Keratinocyte (primary cell): ENCODE results near the gene RAB5IF. TPM values are rescaled to one million over a fixed set of nuclear protein-coding genes. Genes with fewer than 3 reads are reported as not detected.

ENCODE experiments used
- DNase-seq: peaks from one replicate; pipeline ENCODE4 v3.0.0-alpha.2; 2011; ENCODE audit warnings: low read depth, missing footprints, low spot score
- FAIRE-seq: peaks from 2 replicates; lab custom pipeline; 2011; peaks lifted over from hg19 to GRCh38; lab: Jason Lieb, UNC
- H2AFZ ChIP-seq: 2 replicates; pipeline ENCODE4 v1.6.0; 2012; ENCODE audit warnings: low read length, control low read depth, inconsistent platforms; ENCODE audit not compliant: control insufficient read depth
- H3K27ac ChIP-seq: 2 replicates; pipeline ENCODE4 v1.5.1; 2011; ENCODE audit warnings: low read length; ENCODE audit not compliant: control insufficient read depth, insufficient read depth
- H3K27me3 ChIP-seq: 3 replicates; pipeline ENCODE4 v1.6.0; 2011; ENCODE audit warnings: low read length; ENCODE audit not compliant: control insufficient read depth, insufficient read depth; ENCODE audit errors: extremely low read depth
- H3K36me3 ChIP-seq, 2 experiments: 2 replicates in 1 of 2; 3 replicates in 1 of 2; pipeline ENCODE4 v1.5.1; 2011; ENCODE audit warnings: low read length in 2 of 2, mild to moderate bottlenecking in 1 of 2; ENCODE audit not compliant: control insufficient read depth in 2 of 2, insufficient read depth in 2 of 2; ENCODE audit errors: extremely low read depth in 1 of 2
- H3K4me1 ChIP-seq: 3 replicates; pipeline ENCODE4 v1.5.1; 2011; ENCODE audit warnings: low read length; ENCODE audit not compliant: control insufficient read depth, insufficient read depth; ENCODE audit errors: extremely low read depth
- H3K4me2 ChIP-seq: 3 replicates; pipeline ENCODE4 v1.6.0; 2011; ENCODE audit warnings: low read depth, low read length; ENCODE audit not compliant: control insufficient read depth, insufficient read depth; ENCODE audit errors: extremely low read depth
- H3K4me3 ChIP-seq, 3 experiments: fragments of 200-600 bp in 1 of 3; sonication (generic) in 1 of 3; 2 replicates in 2 of 3; 3 replicates in 1 of 3; pipeline ENCODE4 v1.5.1; 2011 to 2016; ENCODE audit warnings: low read length in 3 of 3, mild to moderate bottlenecking in 3 of 3, control low read depth in 2 of 3, inconsistent platforms in 1 of 3, low read depth in 1 of 3, mixed read lengths in 1 of 3, mixed run types in 1 of 3, moderate library complexity in 1 of 3; ENCODE audit not compliant: control insufficient read depth in 2 of 3, insufficient read depth in 2 of 3; ENCODE audit errors: extremely low read depth in 1 of 3
- H3K79me2 ChIP-seq: 2 replicates; pipeline ENCODE4 v1.6.0; 2012; ENCODE audit warnings: low read length; ENCODE audit not compliant: control insufficient read depth, insufficient read depth
- H3K9ac ChIP-seq: 3 replicates; pipeline ENCODE4 v1.6.0; 2011; ENCODE audit warnings: low read length; ENCODE audit not compliant: control insufficient read depth, insufficient read depth; ENCODE audit errors: extremely low read depth
- H3K9me1 ChIP-seq: 3 replicates; pipeline ENCODE4 v1.6.0; 2011; ENCODE audit warnings: low read length; ENCODE audit not compliant: control insufficient read depth, insufficient read depth; ENCODE audit errors: extremely low read depth
- H3K9me3 ChIP-seq: 2 replicates; pipeline ENCODE4 v1.5.1; 2012; ENCODE audit warnings: low read depth, low read length; ENCODE audit not compliant: control insufficient read depth
- H4K20me1 ChIP-seq: 3 replicates; pipeline ENCODE4 v1.6.0; 2011; ENCODE audit warnings: low read length; ENCODE audit not compliant: control insufficient read depth, insufficient read depth; ENCODE audit errors: extremely low read depth
- EZH2 ChIP-seq: IDR thresholded peaks from one replicate; pipeline ENCODE4 v1.6.1; 2012; ENCODE audit warnings: inconsistent platforms, mild to moderate bottlenecking, low read length, moderate library complexity
- dilution Hi-C: fragments of 300-500 bp; cut with MboI; formaldehyde crosslinking; loops from one replicate; pipeline ENCODE4 v1.7.0; 2020; ENCODE audit warnings: low sequenced_read_pairs; ENCODE audit not compliant: extremely low pct_ligation_motif_present
- polyA plus RNA-seq, 5 experiments: library from polyadenylated mRNA; depleted of rRNA in 3 of 5; stranded (reverse) in 3 of 5; stranded (forward) in 1 of 5; unstranded in 1 of 5; fragments of >200 nt; gene quantifications; 1 replicate in 1 of 5; 2 replicates in 3 of 5; 3 replicates in 1 of 5; pipeline versions ENCODE4 v1.2.1 to v1.2.3, GENCODE V29; 2011 to 2012; ENCODE audit warnings: missing spikeins in 2 of 5, low read depth in 1 of 5, low replicate concordance in 1 of 5
- TF ChIP-seq, protein P1 (sequence below), 3 experiments: IDR thresholded peaks in 1 of 3; conservative IDR thresholded peaks in 1 of 3; optimal IDR thresholded peaks in 1 of 3; 2 replicates in 2 of 3; 3 replicates in 1 of 3; pipeline versions ENCODE3 to v1.5.1; 2011; ENCODE audit warnings: low read length in 3 of 3, mild to moderate bottlenecking in 3 of 3, moderate library complexity in 2 of 3, control low read depth in 1 of 3, inconsistent platforms in 1 of 3; ENCODE audit not compliant: insufficient read depth in 2 of 3; ENCODE audit errors: extremely low read depth in 1 of 3

The RAB5IF gene
- polyA plus RNA-seq, 1 donor (not counting 4 experiments of a cell fraction or from before 2014, with no cell fraction given) = 188 TPM

DNA sequence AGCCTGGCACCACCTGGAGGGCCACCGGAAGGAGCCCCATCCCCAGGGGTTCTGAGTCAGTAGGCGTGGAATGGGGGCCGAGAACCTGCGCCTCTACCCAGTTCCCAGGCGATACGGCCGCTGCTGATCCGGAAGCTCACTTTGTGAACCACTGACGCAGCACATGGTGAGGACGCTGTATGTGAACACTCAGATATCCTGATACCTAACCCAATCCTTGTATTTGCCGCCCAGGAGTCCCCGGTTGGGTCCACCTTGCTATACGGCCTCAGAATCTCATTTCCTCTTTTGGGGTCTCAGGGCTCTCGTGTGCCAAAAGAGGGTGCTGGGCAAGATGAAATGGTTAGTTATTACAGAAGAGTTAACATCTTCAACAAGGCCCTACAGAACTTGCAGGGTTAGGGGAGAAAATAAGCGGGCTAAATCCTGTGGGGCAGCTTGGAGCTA is 604 bp upstream of the RAB5IF start:
- Histone ChIP-seq H3K4me1 (peaks cover 19% of the 10 kb centered on the region), H3K4me2 (peak overlapping the region; percentile 87), H2AFZ (peak overlapping the region; percentile 97), H3K27ac (peak overlapping the region; percentile 67), H4K20me1 (peaks cover 3% of the 10 kb centered on the region), H3K4me3 (peak overlapping the region in 1 of 3 experiments; percentile 79), H3K9me3 (no peaks in the 10 kb centered on the region), H3K9me1 (no peaks in the 10 kb centered on the region), H3K36me3 (peaks cover 14 to 17% of the 10 kb centered on the region in 2 experiments), H3K79me2 (peaks cover 34% of the 10 kb centered on the region), H3K27me3 (no peaks in the 10 kb centered on the region), H3K9ac (peak overlapping the region; percentile 83)
- no peak for TF ChIP-seq EZH2
- TF ChIP-seq, protein P1, sequence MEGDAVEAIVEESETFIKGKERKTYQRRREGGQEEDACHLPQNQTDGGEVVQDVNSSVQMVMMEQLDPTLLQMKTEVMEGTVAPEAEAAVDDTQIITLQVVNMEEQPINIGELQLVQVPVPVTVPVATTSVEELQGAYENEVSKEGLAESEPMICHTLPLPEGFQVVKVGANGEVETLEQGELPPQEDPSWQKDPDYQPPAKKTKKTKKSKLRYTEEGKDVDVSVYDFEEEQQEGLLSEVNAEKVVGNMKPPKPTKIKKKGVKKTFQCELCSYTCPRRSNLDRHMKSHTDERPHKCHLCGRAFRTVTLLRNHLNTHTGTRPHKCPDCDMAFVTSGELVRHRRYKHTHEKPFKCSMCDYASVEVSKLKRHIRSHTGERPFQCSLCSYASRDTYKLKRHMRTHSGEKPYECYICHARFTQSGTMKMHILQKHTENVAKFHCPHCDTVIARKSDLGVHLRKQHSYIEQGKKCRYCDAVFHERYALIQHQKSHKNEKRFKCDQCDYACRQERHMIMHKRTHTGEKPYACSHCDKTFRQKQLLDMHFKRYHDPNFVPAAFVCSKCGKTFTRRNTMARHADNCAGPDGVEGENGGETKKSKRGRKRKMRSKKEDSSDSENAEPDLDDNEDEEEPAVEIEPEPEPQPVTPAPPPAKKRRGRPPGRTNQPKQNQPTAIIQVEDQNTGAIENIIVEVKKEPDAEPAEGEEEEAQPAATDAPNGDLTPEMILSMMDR (optimal IDR thresholded peaks at IDR 0.05 in 1 of 3, IDR thresholded peaks at IDR 0.05 in 1 of 3, conservative IDR thresholded peaks at IDR 0.05 in 1 of 3; ENCODE audit: extremely low read depth in 1 of 3, insufficient read depth in 2 of 3, low read length in 3 of 3) = no peak
- FAIRE-seq = no peak
- no peak for DNase-seq
- dilution Hi-C loops = no loop called here

DNA sequence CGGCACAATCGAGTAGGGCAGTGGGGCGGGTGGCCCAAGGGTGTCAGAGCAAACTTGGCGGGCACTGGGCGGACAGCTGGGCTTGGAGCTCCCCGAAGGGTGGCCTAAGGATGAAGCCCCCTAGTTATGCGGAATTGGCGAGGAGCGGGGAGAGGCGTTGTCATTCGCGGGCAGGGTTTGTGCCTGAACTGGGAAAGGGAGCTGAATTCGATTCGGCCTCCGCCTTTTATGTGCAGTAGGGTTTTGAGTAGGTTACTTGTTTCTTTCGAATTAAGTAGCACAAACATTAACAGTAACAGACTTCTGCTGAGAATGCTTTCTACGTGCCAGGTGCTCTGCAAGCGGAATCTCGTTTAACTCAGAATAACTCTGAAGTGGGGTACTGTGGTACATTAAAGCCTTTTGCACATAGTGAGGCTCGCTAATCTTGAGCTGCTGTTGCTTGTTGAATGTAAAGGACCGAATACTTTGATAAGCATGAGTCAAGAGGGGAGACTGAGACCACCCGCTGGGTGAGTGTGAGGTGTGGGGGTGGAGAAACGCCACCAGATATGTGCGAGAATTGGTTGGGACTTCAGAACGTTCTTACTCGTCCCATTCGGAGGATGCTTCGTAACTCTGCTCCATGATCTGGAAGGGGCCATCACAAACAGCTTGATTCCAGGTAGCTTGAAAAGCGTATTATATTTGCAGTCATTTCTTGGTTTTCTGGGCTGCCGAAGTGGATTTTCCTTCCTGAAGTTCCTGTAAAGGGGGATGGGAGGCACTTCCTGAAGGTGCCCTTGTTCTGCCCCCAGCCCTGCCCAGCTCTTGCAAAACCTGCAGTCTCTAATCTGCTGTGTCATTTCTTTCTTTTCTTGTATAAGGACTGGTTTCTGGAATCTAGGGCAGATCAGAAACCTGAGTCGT is 833 bp downstream of the RAB5IF start:
- H2AFZ ChIP-seq = peak overlapping the region; percentile 57
- peaks cover 19% of the 10 kb centered on the region for H3K4me1 ChIP-seq
- H3K27me3 ChIP-seq = no peaks in the 10 kb centered on the region
- peaks cover 3% of the 10 kb centered on the region for H4K20me1 ChIP-seq
- dilution Hi-C loops = no loop called here
- H3K36me3 ChIP-seq = peaks cover 16 to 17% of the 10 kb centered on the region in 2 experiments
- peaks cover 34% of the 10 kb centered on the region for H3K79me2 ChIP-seq
- TF ChIP-seq EZH2 = no peak
- TF ChIP-seq, protein P1 (optimal IDR thresholded peaks at IDR 0.05 in 1 of 3, IDR thresholded peaks at IDR 0.05 in 1 of 3, conservative IDR thresholded peaks at IDR 0.05 in 1 of 3; ENCODE audit: extremely low read depth in 1 of 3, insufficient read depth in 2 of 3, low read length in 3 of 3) = no peak
- FAIRE-seq = peak; percentile 17
- H3K9me3 ChIP-seq = no peaks in the 10 kb centered on the region
- H3K9ac ChIP-seq = peak overlapping the region; percentile 83
- DNase-seq = no peak
- H3K9me1 ChIP-seq = no peaks in the 10 kb centered on the region
- peak overlapping the region; percentile 78 for H3K4me2 ChIP-seq
- H3K4me3 ChIP-seq = peak overlapping the region; percentile 67 to 91 (median 79)
- peak overlapping the region; percentile 58 for H3K27ac ChIP-seq
